Epidermal melanocyte (primary cell): ENCODE results near the gene KPNA4.
"Not testable (repeated sequence)": the region's sequence is repeated elsewhere in the genome, so short reads cannot be mapped to it uniquely, and the experiment has no call there.

ENCODE experiments used
- DNase-seq: peaks from one replicate; pipeline ENCODE4 v3.0.0; 2011; ENCODE audit warnings: low spot score; ENCODE audit not compliant: insufficient read length

The KPNA4 gene, protein sequence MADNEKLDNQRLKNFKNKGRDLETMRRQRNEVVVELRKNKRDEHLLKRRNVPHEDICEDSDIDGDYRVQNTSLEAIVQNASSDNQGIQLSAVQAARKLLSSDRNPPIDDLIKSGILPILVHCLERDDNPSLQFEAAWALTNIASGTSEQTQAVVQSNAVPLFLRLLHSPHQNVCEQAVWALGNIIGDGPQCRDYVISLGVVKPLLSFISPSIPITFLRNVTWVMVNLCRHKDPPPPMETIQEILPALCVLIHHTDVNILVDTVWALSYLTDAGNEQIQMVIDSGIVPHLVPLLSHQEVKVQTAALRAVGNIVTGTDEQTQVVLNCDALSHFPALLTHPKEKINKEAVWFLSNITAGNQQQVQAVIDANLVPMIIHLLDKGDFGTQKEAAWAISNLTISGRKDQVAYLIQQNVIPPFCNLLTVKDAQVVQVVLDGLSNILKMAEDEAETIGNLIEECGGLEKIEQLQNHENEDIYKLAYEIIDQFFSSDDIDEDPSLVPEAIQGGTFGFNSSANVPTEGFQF

DNA sequence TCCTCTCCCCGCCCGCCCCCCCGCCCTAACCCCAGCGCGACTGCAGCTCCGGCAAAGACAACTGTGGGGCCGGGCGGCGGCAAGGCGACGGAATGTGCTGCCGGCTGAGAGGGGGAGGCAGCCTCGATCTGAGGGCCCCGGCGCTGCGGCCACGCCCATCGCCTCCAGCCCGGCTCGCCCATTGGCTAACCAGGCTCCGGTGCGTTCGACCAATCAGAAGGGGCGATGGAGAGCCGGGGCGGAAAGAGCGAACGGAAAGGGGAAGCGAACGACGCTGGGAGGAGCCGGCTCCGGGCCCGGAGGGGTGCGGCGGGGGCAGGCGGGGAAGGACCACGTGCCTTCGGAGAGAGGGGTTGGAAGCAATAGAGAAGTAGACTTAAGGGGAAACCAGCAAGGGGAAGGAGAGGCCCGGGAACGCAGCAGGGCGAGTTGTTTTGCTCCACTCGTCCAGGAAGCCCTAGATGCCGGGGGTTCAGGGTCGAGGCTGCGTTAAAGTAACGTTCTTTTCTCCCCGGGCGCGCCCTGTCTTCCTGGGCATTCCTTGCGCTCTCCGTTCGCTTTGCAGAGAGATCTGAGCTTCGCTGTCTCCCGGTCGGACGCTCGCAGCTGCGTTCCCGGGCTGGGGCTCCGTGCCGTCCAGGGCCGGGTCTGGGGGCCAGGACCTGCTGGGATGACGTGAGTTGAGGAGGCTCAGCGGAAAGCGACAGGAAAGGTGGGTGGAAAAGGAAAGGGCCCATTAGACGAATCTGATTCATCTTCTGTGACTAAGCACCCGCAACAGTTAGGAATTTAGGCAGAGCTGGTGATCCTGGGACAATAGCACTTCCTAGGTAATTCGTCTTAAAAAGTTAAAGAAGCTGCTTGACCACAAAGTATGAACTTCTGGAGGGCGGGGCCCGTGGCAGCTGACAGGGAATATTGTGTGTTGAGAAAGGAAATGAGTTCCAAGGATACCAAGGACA, at the start of gene KPNA4:
TSS of gene KPNA4 (minus strand) at position 130 of the 962 bp plus-strand sequence. CDS start 289 bp downstream, outside the sequence.
- DNase-seq, result peak; percentile 94

DNA sequence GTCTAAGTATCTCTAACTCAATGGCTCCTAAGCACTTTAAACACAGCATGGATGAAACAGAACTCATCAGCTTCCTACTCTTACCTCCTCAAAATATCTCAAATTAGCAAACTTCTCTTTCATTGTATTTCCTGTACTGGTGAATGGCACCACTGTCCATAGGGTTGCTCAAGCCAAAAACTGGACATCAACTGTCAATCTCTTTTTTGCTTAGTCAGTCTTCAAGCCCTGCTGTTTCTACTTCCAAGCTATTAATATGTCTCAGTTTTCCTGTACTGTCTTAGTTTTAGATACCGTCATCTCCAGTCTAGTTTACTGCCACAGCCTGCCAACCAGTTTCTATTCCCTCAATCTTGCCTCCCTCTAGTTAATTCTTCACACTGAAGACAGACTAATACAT, 48.3 kb upstream of the KPNA4 start:
- DNase-seq, result no peak

DNA sequence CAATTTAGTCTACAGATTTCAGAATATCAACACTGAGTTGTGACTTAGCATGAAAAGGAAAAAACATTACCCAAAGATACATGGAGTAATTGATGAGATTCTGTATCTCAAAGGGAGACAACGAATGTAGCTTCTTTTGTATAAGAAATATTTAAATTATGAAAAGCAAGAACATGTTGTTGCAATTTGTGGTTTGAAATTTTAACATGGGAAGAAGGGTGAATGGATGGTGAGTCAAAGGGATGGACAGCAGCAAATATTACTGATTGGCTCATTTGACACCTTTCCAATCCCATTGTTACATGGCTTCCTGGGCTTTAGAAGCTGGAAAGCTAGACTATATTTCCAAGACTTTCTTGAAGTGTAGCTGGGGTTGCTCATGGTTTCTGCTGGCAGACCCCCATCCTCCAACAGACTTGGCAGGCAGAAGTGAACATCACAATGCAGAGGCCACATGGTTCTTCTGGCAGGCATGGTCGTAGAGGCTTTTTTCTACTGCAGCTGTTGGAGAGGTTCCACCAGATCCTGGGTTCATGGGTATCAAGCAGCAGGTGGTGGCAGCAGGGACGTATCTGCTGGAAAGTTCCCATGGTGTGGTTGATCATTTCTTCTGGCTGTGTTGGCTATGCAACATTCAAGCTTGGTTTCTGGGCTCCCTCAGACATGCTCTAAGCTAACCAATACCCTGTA, 47.2 kb upstream of the KPNA4 start:
- DNase-seq, result no peak

DNA sequence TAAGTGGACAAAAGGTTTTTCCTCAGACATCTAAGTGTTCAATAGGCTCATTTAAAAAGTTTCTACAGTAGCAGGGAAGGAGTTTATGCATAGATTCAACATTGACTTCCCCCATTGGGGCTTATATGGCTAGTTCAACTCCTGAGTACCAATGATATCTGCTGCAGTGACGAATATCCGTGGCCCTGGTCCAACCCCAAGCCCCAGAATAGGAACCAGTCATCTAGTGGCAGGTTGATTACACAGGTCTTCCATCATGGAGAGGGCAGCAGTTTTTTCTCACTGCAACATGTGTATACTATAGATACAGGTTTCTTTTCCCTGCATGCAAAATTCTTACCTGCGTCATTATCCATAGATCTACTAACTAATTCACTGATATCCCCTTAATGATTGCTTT, 45.8 kb upstream of the KPNA4 start:
- DNase-seq, result no peak

DNA sequence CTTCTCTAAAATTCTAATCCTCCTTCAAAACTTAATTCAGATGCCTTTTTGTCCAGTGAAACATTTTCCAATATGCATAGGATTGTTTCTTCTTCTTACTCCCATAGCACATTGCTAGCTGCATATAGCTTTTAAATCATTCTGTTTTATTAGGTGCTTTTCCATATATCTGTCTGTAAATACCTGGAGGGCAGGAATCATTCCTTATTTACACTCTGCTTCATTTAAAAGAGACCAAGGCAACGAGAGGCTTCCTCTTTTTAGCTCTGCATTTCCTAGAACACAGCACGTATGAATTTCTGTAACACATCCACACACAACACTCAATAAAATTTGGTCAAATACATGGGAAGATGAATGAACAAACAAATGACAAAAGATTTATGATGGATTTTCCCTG, 43.5 kb upstream of the KPNA4 start:
- DNase-seq, result no peak

DNA sequence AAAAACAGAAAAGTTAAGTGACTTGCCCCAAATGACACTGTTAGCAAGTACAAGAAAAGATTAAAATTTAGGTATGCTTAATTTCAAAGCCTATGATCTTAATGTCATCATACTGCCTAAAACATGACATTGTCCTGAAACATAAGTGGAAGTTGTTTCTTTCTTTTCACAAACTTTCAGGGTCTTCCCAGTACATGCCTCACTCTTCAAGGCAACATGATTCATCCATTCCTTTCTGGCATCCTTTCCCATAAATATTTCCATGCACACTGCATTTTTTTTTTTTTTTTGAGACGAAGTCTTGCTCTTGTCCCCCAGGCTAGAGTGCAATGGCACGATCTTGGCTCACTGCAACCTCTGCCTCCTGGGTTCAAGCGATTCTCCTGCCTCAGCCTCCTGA, 42.5 kb upstream of the KPNA4 start:
- DNase-seq, result no peak

DNA sequence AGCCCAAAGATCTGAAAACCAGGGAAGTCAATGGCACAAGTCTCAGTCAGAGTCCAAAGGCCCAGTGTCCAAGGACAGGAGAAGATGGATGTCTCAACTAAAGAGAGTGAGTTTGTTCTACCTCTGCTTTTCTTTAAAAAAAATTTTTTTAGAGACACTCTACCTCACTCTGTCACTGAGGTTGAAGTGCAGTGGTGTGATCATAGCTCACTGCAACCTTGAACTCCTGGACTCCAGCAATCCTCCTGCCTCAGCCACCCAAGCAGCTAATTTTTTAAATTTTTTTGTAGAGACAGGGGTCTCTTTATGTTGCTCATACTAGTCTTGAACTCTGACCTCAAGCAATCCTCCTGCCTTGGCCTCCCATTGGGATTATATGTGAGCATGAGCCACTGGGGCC, 39.9 kb upstream of the KPNA4 start:
- DNase-seq, result no peak

DNA sequence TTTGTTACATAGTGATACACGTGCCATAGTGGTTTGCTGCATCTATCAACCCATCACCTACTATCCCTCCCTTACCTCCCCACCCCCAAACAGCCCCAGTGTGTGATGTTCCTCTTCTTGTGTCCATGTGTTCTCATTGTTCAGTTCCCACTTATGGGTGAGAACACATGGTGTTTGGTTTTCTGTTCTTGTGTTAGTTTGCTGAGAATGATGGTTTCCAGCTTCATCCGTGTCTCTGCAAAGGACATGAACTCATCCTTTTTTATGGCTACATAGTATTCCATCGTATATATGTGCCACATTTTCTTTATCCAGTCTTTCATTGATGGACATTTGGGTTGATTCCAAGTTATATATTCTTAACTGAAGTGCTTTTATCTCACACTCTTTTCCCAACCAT, 38.5 kb upstream of the KPNA4 start:
- DNase-seq, result not testable (repeated sequence)

DNA sequence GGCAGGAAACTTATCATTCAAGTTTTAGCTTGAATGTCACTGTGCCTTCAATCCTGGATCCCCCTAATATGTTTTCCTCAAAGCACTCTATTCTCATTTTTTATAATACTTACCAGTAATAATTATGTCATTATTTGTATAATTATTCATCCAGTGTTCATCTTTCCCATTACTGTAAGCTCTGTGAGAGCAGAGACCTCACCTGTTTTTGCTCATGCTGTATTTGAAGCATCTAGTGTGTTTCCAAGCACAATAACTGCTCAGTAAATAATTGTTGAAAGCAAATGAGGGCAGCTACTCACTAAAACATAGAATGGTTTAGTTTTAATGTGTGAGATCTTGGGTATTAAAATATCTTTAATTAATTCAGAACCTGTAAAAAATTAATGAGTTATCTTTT, 36.9 kb upstream of the KPNA4 start:
- no peak for DNase-seq

DNA sequence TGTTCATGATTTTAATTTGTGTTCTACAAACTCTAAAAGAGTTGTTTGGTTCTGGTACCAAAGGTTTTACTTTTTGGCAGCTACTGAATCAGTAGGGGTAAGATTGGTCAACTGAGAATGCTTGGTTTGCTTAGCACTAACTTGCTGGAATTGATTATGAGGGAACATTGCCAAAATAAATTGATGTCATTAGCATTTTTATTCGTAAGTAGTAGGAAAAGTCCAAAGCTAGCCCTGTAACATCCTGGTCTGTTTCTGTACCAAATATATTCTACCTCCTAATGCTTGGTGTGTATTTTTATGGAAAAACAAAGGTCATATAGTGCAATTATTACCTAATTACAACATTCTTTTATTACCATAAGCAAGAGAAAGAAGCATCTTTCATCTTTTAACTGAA, 35.9 kb upstream of the KPNA4 start:
- DNase-seq, result no peak

DNA sequence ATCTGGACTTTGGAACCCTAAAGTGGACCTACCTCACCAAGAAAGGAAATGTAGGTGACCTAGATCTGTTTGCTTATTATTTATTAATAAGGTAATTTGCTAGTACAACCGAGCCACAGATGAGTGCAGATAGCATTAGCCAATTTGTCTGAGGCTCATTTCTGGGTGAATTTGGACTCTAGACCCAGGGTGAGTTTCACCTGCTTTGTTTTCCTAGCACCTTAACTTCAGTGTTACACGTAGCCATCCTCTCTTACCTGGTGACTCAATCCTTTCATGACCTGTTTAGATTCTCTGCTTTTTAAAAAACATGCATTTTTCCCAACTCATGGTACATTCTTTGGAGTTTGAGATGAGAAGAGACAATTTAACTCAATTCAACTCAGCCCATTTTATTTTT, 33.5 kb upstream of the KPNA4 start:
- no peak for DNase-seq

DNA sequence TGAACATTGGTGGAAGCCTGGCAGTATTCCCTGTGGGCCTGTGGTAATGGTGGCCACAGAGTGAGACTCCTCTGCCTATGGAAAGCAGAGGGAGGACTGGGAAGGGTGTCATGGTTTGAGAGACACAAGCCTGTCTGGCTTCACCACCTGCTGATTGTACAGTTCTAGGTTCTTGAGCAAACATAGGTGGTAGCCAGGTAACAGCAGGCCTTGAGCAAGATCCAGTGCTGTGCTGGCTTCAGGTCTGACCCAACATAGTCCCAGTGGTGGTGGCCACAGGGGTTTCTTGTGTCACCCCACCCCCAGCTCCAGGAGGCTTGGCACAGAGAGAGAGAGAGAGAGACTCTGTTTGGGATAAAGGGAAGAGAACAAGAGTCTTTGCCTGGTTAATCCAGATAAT, 22.7 kb upstream of the KPNA4 start:
- no peak for DNase-seq

DNA sequence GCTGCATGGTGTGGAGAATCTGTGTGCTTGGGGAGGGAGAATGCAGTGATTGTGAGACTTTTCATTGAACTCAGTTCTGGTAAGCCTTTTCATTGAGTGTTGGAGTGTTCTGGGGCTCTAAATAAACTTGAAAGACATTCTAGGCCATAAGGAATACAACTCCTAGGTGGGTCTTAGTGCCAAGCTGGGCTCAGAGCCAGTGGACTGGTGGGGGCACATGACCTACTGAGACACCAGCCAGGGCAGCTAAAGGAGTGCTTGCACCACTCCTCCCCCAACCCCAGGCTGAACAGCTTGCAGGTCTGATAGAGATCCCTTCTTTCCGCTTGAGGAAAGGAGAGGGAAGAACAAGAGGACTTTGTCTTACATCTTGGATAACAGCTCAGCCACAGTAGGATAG, 21.7 kb upstream of the KPNA4 start:
- no peak for DNase-seq

DNA sequence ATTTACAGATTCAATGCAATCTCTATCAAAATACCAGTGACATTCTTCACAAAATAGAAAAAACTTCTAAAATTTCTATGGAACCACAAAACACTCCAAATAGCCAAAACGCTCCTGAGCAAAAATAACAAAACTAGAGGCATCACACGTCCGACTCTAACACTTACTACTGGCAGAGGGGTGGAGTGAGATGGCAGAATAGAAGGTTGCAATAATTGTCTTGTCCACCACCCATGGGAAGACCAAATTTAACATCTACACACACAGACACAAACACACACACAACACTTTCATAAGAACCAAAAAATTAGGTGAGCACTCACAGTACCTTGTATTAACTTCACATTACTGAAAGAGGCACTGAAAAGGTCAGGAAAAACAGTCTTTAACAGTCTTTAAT, 21.3 kb upstream of the KPNA4 start:
- DNase-seq, result no peak

DNA sequence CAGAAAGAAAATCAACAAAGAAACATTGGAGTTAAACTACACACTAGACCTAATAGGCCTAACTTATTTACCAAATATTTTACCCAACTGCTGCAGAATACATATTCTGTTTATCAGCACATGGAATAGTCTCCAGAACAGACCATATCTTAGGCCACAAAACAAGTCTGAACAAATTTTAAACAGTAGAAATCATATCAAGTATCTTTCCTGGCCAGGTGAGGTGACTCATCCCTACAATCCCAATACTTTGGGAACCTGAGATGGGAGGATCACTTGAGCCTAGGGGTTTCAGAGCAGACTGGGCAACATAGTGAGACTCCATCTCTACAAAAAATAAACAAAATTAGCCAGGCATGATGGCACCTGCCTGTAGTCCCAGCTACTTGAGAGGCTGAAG, 18.1 kb upstream of the KPNA4 start:
- no peak for DNase-seq

DNA sequence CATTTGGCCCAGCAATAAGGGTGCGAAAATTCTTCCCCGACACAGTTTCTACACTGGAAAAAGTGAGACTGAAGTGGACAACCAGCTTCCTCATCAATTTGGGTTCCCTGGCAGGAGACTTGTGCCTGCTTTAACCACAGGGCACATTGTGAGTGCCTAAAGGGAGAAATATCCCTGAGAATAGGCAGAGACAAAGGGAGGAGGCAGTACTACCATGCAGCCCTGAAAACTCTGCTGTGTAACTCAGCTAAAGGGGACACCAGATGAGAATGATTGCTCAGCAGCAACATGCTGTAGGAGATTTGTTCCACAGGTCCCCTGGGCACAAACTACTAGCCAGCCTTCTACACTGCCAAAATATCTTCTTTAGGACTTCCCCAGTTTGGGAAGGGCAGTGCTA, 15.6 kb upstream of the KPNA4 start:
- no peak for DNase-seq

DNA sequence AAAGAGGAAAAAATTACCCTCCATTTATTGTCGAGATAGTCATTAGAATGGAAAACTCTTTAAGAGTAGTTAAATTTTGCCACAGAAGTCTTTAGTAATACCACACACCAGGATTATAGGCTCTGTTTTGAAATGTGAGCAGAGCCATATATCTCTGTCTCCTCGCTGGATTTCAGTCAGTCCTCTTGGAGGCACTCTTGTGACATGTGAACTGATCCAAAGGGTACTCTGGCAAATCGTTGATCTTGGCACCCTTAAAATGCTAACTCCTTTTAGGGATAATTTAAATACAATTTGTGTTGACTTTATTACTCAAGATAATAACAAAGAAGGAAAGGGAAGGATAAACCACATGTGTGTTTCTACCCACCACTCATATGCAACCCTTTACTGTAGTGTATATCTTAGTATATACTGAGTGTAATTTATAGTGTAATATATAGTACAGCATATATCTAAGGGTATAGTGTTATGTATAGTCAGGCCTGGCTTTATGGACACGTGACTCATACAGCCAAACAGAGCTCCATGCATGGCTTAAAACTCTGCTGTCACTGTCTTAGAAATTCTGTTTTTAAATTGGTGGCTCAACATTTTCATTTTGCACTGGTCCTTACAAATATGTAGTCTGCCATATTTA, 12.3 kb upstream of the KPNA4 start:
- DNase-seq, result no peak

DNA sequence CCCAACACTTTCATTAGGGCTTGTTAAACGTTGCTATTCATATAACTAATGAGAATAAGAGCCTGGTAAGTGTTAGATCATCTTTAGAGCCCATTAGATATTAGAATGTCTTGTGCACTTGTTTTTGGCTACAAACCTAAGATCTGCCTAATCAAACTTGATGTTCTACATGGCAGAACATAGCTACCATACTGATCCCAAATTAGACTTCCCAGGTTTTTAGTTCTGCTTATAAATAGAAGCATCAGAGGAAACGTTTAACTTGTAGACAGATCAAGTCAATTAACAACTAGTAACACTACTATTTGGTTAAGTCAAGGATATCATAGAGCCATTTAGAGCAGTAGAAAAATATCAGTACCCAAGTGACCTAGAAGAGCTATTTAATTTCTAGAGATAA, 11.7 kb upstream of the KPNA4 start:
- DNase-seq, result no peak

DNA sequence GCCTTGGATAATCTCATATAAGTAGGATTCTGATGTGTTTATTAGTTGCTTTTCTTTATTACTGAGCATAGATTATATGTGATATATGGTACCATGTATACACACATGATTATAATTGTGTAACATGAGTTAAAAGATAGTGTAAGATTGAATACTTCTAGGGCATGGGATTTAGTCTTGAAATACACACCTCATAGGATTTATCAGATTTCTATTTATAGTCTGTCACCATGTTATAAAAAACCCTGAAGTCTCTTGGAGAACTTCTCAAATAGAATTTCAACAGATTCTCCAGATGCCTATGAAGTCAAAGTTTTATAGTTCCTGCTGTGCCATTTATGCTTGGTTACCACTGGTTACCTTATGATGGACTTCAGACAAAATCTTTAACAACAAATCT, 11.2 kb upstream of the KPNA4 start:
- DNase-seq, result no peak

DNA sequence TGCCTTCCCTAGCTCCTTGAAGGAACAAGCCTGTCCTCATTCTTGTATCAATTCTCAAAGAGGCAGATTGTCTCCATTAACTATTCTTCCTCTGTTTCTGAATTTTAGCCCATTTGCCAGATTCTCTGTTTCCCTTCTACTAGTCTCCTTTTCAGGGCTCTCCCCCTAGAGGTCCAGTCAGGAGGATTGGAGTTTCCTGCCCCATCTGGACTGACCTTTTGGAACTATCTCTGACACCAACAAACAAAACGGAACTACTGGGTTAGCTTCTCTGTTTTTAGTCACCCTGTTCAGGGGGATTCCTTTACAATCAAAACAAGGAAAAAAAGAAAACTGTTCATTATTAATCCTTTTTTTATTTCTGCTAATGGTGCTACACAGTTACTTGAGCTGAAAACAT, 10.2 kb upstream of the KPNA4 start:
- no peak for DNase-seq

DNA sequence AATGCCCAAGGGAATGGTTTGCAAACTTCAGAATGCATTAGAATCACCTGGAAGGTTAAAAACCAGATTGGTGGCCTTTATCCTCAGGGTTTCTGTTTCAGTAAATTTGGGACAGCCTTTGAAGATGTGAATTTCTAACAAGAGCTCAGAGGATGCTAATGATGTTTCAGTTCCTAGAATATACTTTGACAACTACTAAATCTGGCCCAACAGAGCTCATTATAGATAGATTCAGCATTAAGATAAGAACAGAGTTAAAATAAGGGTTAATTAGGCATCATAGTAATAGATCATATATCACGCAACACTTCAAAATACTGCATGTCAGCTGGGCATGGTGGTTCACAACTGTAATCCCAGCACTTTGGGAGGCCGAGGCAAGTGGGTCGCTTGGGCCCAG, 9.3 kb upstream of the KPNA4 start:
- no peak for DNase-seq
